Muscle of arm (tissue), 12 donors: ENCODE results near the gene VN1R5. TPM values are rescaled to one million over a fixed set of nuclear protein-coding genes. Genes with fewer than 3 reads are reported as not detected.
"Not testable (repeated sequence)": the region's sequence is repeated elsewhere in the genome, so short reads cannot be mapped to it uniquely, and the experiment has no call there.

ENCODE experiments used
- DNase-seq: peaks from one replicate; pipeline ENCODE4 v3.0.0-alpha.2; 2013
- polyA plus RNA-seq, 12 donors: library from polyadenylated mRNA; unstranded; fragments of 120-200 nt; gene quantifications; one replicate each; pipeline ENCODE4 v1.2.1, GENCODE V29; 2013; ENCODE audit not compliant: insufficient read length in 12 of 12

VN1R5 gene
- polyA plus RNA-seq, 12 donors, result 0.19 TPM; not detected in 11

- no peak for DNase-seq
These were observed 14.1 kb downstream of the VN1R5 start for GRCh38 chr1:247270003-247270402.

- peak; percentile 12 for DNase-seq
These were observed 17.1 kb downstream of the VN1R5 start for GRCh38 chr1:247273013-247273412.

GRCh38 chr1:247274605-247275256 lies 18.9 kb downstream of the VN1R5 start:
- DNase-seq, result no peak

- no peak for DNase-seq
These were observed 21.3 kb downstream of the VN1R5 start for GRCh38 chr1:247277191-247277590.

GRCh38 chr1:247281001-247281574 lies 25.2 kb downstream of the VN1R5 start:
- no peak for DNase-seq

- DNase-seq, result no peak
These were observed 30.3 kb downstream of the VN1R5 start for GRCh38 chr1:247286134-247286670.

GRCh38 chr1:247287460-247287859 lies 31.6 kb downstream of the VN1R5 start:
- no peak for DNase-seq

- DNase-seq, result no peak
These were observed 32.5 kb downstream of the VN1R5 start for GRCh38 chr1:247288341-247288740.

GRCh38 chr1:247289274-247289892 lies 33.5 kb downstream of the VN1R5 start:
- DNase-seq, result not testable (repeated sequence)

- DNase-seq, result no peak
These were observed 34.7 kb downstream of the VN1R5 start for GRCh38 chr1:247290576-247290975.

GRCh38 chr1:247291161-247291560 lies 35.3 kb downstream of the VN1R5 start:
- no peak for DNase-seq

- DNase-seq, result no peak
These were observed 36.1 kb downstream of the VN1R5 start for GRCh38 chr1:247291833-247292561.

GRCh38 chr1:247293047-247293446 lies 37.2 kb downstream of the VN1R5 start:
- DNase-seq, result no peak

- DNase-seq, result no peak
These were observed 38.4 kb downstream of the VN1R5 start for GRCh38 chr1:247294282-247294681.

GRCh38 chr1:247295274-247295684 lies 39.4 kb downstream of the VN1R5 start:
- DNase-seq, result no peak

- no peak for DNase-seq
These were observed 39.9 kb downstream of the VN1R5 start for GRCh38 chr1:247295746-247296145.

GRCh38 chr1:247296599-247297180 lies 40.8 kb downstream of the VN1R5 start:
- DNase-seq, result no peak

- DNase-seq, result no peak
These were observed 41.6 kb downstream of the VN1R5 start for GRCh38 chr1:247297263-247298123.

GRCh38 chr1:247298124-247298481 lies 42.2 kb downstream of the VN1R5 start:
- no peak for DNase-seq

- DNase-seq, result no peak
These were observed 42.8 kb downstream of the VN1R5 start for GRCh38 chr1:247298701-247299100.
